Stimulated activated effector memory CD8-positive, alpha-beta T cell treated with anti-CD3 and anti-CD28 coated beads, Interleukin-12 subunit alpha, Interleukin-12 subunit beta, amount 100 ng/mL, for 72 hours (primary cell): ENCODE data around the gene ADM2.
"Not testable (repeated sequence)": the region's sequence is repeated elsewhere in the genome, so short reads cannot be mapped to it uniquely, and the experiment has no call there.

ENCODE experiments used
- ATAC-seq: fragments of 150-1000 bp; cut with Tn5 transposase; 2 replicates; pipeline ENCODE4 v1.10.0; 2021
- DNase-seq, 2 donors: peaks; one replicate each; pipeline ENCODE4 v3.0.0; 2021 to 2022; ENCODE audit warnings: low spot score in 2 of 2
- H3K27ac Mint-ChIP-seq: one replicate; pipeline ENCODE4 v1.8.0; 2022; ENCODE audit warnings: mild to moderate bottlenecking, mixed read lengths
- H3K36me3 Mint-ChIP-seq: one replicate; pipeline ENCODE4 v1.8.0; 2022; ENCODE audit warnings: mild to moderate bottlenecking, mixed read lengths
- H3K4me1 Mint-ChIP-seq: one replicate; pipeline ENCODE4 v1.8.0; 2022; ENCODE audit warnings: mixed read lengths
- H3K4me3 Mint-ChIP-seq: one replicate; pipeline ENCODE4 v1.8.0; 2022; ENCODE audit warnings: mild to moderate bottlenecking, mixed read lengths
- H3K9me3 Mint-ChIP-seq: one replicate; pipeline ENCODE4 v1.8.0; 2022; ENCODE audit warnings: mixed read lengths

ADM2 gene, protein sequence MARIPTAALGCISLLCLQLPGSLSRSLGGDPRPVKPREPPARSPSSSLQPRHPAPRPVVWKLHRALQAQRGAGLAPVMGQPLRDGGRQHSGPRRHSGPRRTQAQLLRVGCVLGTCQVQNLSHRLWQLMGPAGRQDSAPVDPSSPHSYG

DNA sequence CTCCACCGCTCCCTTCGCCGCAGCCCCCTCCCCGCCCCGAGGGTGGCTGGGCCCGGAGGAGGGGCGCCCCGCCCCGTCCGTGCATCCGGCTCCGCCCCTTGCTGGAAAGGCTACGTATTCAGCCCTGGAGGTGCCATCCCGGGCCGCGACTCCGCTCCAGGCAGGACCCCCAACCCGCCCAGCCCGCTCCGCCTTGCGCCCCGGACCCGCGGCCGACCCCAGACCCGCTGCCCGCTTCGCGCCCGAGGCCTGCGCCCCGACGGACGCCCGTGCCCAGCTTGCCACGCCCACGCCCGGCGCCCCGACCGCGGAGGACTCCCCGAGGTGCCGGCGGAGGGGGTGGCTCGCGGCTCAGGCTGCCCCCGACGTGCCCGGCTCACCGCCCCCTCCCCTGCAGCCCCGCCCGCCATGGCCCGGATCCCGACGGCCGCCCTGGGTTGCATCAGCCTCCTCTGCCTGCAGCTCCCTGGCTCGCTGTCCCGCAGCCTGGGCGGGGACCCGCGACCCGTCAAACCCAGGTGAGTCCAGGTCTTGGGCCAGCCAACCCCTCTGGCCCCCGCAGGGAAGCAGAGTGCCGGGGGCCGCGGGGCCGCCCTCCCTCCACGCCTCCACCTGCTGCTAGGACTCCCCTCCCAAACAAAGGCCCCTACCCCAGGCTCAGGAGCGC, at the start of gene ADM2:
Gene ADM2 (plus strand): TSS at position 104 of the 667 bp plus-strand sequence. CDS start 305 bp downstream, at position 409.
- H3K9me3 Mint-ChIP-seq: no peaks in the 10 kb centered on the region
- peak within 1 kb of the TSS; percentile 82 for H3K27ac Mint-ChIP-seq
- peaks cover 17% of the 10 kb centered on the region for H3K4me1 Mint-ChIP-seq
- DNase-seq (peak; percentile 58 to 81), ATAC-seq (peak; percentile 77)
- H3K36me3 Mint-ChIP-seq: no peaks in the 10 kb centered on the region
- peak within 1 kb of the TSS; percentile 69 for H3K4me3 Mint-ChIP-seq

DNA sequence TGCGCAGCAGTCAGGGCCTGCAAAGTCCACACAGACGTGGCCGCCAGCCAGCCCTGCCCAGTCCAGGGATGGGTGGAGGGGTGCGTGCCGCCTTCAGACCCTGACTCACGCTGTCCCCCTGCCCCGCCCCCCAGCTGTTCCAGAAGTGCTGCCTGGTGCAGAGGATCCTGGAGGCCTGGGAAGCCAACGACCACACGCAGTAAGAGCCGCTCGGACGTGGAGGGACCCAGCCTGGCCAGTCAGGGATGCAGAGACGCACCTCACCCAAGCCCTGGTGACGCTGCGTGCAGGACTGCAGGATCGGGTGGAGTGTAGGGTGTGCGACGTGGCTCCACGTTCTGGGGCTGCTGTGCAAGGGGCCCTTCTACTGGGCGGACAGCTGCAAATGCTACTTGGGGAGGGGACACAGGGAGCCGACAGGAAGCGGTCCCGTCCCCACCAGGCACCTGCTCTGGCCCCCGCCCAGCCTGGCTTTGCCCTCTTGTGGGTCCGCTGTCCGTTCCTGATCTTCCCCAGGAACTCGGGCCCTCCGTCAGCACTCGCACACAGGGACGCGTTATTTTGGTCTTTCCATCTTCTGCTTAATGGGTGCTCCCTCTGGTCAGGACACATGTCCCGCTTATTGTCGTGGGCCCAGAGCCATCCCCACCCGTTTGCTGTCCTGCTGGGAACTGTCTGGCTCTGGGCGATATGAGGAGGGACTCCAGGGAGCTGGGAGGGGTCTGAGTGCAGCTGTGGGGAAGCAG, 49.0 kb upstream of the ADM2 start:
- no peak for ATAC-seq
- Mint-ChIP-seq H3K36me3 (peaks cover 61% of the 10 kb centered on the region), H3K27ac (peak overlapping the region; percentile 89), H3K4me1 (peaks cover 5% of the 10 kb centered on the region), H3K4me3 (no peak overlapping the region), H3K9me3 (no peaks in the 10 kb centered on the region)
- no peak for DNase-seq

DNA sequence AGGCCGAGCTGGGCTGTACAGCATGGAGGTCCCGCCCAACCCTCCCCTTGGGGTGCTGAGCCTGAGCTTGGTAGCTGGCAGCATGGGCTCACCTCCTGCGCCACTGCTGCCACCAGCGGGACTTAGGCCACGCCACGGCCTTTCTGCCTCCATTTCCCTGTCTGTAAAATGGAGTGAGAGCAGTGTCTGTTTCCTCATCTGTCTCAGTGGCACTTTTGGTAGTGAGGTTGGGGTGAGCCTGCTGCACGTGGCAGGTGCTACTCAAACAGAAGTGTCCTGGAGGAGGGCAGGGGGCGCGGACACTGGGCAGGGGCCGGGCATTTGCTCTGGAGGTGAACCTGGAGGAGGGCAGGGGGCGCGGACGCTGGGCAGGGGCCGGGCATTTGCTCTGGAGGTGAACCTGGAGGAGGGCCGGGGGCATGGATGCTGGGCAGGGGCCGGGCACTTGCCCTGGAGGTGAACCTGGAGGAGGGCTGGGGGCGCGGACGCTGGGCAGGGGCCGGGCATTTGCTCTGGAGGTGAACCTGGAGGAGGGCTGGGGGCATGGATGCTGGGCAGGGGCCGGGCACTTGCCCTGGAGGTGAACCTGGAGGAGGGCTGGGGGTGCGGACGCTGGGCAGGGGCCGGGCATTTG, 48.3 kb upstream of the ADM2 start:
- H3K4me3 Mint-ChIP-seq, DNase-seq, ATAC-seq, H3K4me1 Mint-ChIP-seq, H3K9me3 Mint-ChIP-seq, H3K27ac Mint-ChIP-seq: not testable (repeated sequence)
- H3K36me3 Mint-ChIP-seq: peaks cover 54% of the 10 kb centered on the region

DNA sequence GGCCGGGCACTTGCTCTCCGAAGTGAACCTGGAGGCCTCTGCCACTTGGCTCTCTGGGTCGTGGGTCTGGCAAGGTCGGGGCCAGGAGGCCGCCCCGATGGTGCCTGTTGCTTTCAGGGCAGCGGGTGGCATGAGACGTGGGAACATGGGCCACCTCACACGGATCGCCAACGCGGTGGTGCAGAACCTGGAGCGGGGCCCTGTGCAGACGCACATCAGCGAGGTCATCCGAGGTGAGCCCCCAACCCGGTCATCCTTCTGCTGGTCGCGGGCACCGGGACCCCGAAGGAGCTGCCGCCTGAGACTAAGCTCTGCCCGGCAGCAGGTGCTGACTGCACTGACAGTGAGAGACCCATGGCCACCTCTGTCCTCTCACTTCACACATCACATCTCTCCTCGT, 46.5 kb upstream of the ADM2 start:
- H3K4me1 Mint-ChIP-seq: peaks cover 5% of the 10 kb centered on the region
- ATAC-seq: no peak
- peaks cover 41% of the 10 kb centered on the region for H3K36me3 Mint-ChIP-seq
- H3K27ac Mint-ChIP-seq: peak overlapping the region; percentile 81
- H3K9me3 Mint-ChIP-seq: no peaks in the 10 kb centered on the region
- DNase-seq: no peak
- no peak overlapping the region for H3K4me3 Mint-ChIP-seq

DNA sequence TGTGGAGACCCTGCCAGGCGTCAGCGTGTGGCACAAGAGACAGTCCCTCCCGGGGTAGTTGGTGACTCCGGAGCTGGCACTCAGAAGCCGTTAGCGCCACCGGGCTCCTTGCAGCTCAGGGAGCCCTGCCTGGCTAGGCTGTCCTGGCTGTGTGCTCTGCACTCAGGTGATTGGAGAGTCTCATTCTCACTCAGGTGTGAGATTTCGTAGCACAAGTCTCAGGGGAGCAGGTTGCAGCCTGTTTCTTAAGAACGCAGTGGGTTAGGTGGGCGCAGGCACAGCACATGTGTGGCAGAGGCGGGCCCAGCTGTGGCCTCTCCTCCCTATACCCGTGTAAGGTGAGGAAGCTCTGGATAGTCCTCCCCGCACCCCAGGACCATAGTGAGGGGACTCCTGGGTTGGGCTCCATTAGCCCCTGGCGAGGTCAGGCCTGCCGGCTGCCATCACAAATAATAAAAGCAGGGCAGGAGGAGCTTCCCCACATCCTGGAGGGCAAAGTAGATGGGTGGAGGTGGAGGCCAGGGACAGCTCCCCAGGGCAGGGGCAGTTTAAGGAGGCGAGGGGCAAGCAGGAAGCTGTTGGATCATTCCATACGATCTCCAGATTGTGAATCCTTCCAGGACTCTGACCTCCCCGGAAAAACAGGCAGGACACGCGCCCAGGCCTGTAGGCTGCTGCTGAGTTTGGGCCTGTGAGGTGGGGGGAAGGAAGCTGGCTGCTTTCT, 45.9 kb upstream of the ADM2 start:
- Mint-ChIP-seq H3K27ac (peak overlapping the region; percentile 81), H3K4me3 (no peak overlapping the region), H3K9me3 (no peaks in the 10 kb centered on the region), H3K4me1 (peaks cover 5% of the 10 kb centered on the region), H3K36me3 (peaks cover 41% of the 10 kb centered on the region)
- ATAC-seq (no peak), DNase-seq (no peak)

DNA sequence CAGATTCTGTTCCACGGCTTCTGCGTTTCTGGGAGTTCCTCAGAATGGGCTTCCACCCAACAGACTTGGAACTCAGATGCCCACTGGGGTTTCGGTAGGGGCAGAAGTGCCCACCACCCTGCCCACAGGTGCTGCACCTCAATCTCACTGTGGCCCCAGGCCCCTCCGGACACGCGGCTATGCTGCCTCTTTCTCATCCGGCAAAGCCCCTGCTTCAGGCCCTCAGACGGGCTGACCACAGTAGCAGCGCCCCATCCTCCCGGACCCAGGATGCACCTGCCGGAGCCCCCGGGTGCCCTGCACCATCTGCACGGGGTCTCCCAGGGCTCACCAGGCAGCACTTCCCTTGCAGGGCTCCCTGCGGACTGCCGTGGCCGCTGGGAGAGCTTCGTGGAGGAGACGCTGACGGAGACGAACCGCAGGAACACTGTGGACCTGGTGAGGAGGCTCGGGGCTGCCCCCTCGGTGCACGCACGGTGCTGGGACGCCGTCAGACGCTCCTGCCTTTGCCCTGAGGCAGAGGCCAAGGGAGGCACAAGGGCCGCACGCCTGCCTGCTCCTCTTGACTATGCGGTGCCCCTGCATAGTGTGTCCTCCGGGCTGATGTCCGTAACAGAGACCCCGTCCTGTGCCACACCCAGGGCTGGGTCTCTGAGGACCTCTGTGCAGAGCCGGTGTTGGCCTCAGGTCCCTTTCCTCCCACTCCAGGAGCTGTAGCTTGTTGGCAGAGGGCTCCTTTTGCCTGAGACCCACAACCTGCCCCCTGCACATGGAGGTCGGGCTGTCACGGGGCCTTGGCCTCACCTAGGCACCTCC, 45.1 kb upstream of the ADM2 start:
- no peak for DNase-seq
- Mint-ChIP-seq H3K4me1 (peaks cover 5% of the 10 kb centered on the region), H3K36me3 (peaks cover 41% of the 10 kb centered on the region), H3K9me3 (no peaks in the 10 kb centered on the region), H3K27ac (no peak overlapping the region), H3K4me3 (no peak overlapping the region)
- no peak for ATAC-seq

DNA sequence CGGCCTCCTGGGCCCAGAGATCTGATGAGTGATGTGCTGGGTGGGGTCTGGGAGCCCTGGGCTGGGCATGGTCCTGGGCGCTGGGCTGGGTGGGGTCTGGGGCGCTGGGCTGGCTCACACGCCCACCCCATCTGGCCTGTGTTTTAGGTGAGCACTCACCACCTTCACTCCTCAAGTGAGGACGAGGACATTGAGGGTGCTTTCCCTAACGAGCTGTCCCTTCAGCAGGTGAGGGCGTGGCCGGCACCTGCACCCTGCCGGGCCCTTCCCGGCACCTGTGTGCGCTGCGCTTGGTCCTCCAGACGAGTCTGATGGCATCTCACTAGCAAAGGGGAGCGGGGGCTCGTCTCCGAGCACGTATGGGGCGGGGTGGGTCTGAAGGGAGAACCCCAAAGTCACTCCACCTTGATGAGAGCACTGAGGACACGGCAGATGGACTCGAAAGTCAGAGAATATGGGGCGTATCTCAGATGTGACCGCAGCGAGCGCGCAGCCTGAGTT, 44.5 kb upstream of the ADM2 start:
- H3K4me1 Mint-ChIP-seq: peaks cover 5% of the 10 kb centered on the region
- peaks cover 41% of the 10 kb centered on the region for H3K36me3 Mint-ChIP-seq
- ATAC-seq: no peak
- DNase-seq: no peak
- H3K27ac Mint-ChIP-seq: no peak overlapping the region
- no peaks in the 10 kb centered on the region for H3K9me3 Mint-ChIP-seq
- H3K4me3 Mint-ChIP-seq: no peak overlapping the region

DNA sequence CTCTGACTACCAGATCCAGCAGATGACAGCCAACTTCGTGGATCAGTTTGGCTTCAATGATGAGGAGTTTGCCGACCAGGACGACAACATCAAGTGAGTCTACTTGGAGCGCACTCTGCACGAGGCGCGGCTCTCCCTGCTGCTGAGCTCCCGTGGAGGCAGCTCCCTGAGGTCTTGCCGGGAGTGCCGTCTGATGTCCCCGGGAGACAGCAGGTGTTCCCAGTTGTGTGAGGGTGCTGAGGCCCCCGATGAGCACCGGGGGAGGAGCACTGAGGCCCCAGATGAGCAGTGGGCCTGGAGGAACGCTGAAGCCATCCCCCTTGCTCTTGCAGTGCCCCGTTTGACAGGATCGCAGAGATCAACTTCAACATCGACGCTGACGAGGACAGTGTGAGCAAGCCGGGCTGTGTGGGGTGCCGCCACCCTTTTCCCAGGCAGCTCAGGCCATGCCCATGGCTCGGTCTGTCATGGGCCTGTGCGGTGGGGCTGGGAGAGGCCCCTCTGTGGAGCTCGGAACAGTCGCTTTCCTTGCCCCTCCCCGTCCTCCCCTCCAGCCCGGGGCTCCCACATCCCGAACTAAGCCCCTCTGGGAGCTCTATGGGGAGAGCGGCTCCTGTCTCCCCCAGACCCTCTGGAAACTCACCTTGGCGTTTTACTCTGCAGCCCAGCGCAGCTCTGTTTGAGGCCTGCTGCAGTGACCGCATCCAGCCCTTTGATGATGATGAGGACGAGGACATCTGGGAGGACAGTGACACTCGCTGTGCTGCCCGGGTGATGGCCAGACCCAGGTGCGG, 43.6 kb upstream of the ADM2 start:
- no peak for ATAC-seq
- no peak overlapping the region for H3K27ac Mint-ChIP-seq
- H3K4me3 Mint-ChIP-seq: no peak overlapping the region
- no peak for DNase-seq
- peaks cover 43% of the 10 kb centered on the region for H3K36me3 Mint-ChIP-seq
- H3K9me3 Mint-ChIP-seq: no peaks in the 10 kb centered on the region
- H3K4me1 Mint-ChIP-seq: peaks cover 5% of the 10 kb centered on the region

DNA sequence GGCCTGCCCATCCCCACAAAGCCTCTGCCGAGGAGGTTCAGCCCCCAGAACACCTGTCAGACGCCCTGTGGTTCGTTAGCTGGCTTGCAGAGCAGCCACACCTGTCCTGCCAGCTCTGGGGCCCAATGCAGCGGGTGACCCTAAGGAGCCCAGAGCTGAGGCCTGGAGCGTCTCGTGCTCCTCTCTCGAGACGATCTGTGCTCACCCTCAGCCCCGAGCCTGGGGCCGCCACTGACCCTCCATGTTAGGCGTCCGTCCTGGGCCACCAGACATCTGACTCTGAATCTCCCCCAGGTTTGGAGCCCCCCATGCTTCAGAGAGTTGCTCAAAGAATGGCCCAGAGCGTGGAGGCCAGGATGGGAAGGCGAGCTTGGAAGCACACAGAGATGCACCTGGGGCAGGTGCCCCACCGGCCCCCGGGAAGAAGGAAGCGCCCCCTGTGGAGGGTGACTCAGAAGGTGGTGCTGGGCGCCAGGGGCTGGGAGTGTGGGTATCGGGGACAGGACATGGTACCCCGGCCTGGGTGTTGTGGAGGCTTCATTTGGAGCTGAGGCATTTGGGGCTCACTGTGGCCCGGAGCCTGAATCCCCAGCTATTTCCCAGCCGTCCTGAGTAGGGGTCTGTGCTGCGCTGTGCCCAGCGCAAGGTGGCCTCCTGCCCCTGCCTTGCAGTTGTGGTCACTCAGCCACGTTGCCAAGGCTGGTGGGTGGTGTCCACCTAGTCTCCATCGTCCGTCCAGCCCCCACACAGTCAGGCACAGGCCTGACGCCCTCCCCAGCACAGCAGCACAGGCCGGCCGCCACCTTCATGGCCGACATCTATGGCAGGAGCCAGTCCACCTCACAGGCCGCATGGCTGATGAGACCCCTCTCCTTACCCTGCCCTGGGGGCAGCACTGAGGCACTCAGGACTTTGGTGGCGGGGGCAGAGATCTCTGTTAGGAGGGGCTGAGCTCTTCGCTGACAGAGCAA, 42.8 kb upstream of the ADM2 start:
- peaks cover 10% of the 10 kb centered on the region for H3K4me1 Mint-ChIP-seq
- peaks cover 52% of the 10 kb centered on the region for H3K36me3 Mint-ChIP-seq
- ATAC-seq (no peak), DNase-seq (no peak)
- peak overlapping the region; percentile 64 for H3K27ac Mint-ChIP-seq
- no peak overlapping the region for H3K4me3 Mint-ChIP-seq
- H3K9me3 Mint-ChIP-seq: no peaks in the 10 kb centered on the region

DNA sequence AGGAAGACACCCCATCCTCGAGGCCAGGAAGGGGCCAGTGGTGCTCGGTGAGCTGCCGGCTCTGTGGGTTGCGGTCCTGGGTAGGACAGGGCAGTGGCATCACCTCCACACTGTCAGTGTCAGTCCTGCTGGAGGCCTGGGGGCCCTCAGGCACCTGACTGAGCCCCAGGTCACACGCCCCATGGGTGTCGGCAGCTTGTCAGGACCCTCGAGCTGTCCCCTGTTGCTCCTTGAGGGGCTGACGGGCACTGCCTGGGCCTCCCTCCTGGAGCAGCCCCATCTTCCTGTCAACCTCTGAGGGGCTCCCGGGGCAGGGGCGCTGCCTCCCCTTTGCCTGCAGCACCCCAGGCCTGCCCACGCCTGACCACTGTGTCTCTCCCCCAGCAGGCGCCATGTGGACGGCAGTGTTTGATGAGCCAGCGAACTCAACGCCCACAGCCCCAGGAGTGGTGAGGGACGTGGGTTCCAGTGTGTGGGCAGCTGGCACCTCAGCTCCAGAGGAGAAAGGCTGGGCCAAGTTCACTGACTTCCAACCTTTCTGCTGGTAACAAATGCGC, 42.0 kb upstream of the ADM2 start:
- Mint-ChIP-seq H3K4me1 (peaks cover 11% of the 10 kb centered on the region), H3K27ac (peak overlapping the region; percentile 64), H3K9me3 (no peaks in the 10 kb centered on the region), H3K4me3 (no peak overlapping the region), H3K36me3 (peaks cover 58% of the 10 kb centered on the region)
- DNase-seq (no peak), ATAC-seq (no peak)

DNA sequence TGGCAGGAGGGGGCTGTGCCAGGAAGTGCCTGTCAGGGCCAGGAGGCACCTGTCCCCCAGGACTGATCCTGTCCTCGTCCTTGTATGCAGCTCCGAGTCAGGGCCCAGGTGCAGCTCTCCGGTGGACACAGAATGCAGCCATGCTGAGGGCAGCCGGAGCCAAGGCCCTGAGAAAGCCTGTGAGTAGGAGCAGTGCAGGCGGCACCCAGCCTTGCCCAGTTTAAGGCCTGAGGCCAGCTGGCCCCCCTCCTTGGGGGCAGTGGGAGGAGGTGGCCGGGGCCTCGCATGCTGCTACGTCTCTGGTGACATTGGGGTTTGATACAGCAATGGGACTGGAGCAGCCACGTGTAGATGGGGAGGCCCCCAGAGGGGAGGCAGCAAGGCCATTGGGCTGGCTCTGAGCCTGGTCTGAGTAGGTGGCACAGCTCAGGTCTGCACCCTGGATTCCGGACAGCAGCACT, 41.4 kb upstream of the ADM2 start:
- H3K4me3 Mint-ChIP-seq: no peak overlapping the region

DNA sequence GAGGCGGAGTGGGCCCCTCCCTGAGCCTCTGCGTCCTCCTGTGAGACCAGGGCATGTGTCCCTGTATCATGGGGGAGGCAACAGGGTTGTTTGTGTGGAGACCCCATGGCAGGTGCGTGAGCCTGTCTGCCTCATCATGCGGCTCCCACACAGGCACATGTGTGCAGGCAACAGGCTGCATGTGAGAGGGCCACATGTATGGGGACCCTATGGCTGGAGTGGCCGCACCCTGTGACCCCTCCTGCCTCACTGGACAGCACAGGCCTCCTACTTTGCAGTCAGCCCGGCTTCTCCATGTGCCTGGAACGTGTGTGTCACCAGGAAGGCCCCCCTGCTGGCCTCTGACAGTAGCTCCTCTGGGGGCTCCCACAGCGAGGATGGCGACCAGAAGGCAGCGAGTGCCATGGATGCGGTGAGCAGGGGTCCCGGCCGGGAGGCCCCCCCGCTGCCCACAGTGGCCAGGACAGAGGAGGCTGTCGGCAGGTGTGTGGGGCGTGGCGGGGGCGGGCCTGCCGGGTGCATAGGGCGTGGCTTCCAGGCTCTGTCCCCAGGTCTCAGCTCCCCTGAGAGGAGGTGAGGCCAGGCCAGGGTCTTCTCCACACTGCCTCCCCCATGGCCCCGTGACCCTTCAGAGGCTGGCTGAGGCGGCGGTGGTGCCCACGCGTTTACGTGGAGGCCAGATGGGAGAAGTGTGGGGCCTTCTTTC, 40.6 kb upstream of the ADM2 start:
- H3K36me3 Mint-ChIP-seq: peaks cover 62% of the 10 kb centered on the region
- peaks cover 16% of the 10 kb centered on the region for H3K4me1 Mint-ChIP-seq
- H3K4me3 Mint-ChIP-seq: no peak overlapping the region
- ATAC-seq (no peak), DNase-seq (no peak)
- no peaks in the 10 kb centered on the region for H3K9me3 Mint-ChIP-seq
- H3K27ac Mint-ChIP-seq: peak overlapping the region; percentile 64

More for the DNA sequence above, 41.4 kb upstream of the ADM2 start:
- Mint-ChIP-seq H3K9me3 (no peaks in the 10 kb centered on the region), H3K4me1 (peaks cover 12% of the 10 kb centered on the region), H3K36me3 (peaks cover 62% of the 10 kb centered on the region), H3K27ac (peak overlapping the region; percentile 64)
- DNase-seq (no peak), ATAC-seq (peak; percentile 6)
